AG04449 (cell line): ENCODE results near the gene CWH43.

Experiments used
- CTCF ChIA-PET: fragments of 350-600 bp; formaldehyde crosslinking; extraction: SDS; loops from one replicate; lab custom pipeline; 2021; ENCODE audit warnings: antibody characterized with exemption; lab: Yijun Ruan, JAX
- POLR2A ChIA-PET: fragments of 400-600, 350-600 bp; formaldehyde crosslinking; extraction: SDS; loops from one replicate; lab custom pipeline; 2020; ENCODE audit warnings: antibody characterized with exemption, inconsistent platforms; lab: Yijun Ruan, JAX
- DNase-seq: peaks from one replicate; pipeline ENCODE4 v3.0.0-alpha.2; 2010; ENCODE audit warnings: low read depth, low spot score
- H3K4me3 ChIP-seq: 2 replicates; pipeline ENCODE4 v1.5.1; 2011; ENCODE audit warnings: low read depth, mild to moderate bottlenecking, control low read depth, low read length
- CTCF ChIP-seq: IDR thresholded peaks from one replicate; pipeline ENCODE4 v1.5.1; 2011; ENCODE audit warnings: mild to moderate bottlenecking, moderate library complexity, low read length, control low read depth, inconsistent platforms; ENCODE audit not compliant: insufficient read depth; ENCODE audit errors: missing control alignments

CWH43 gene

DNA sequence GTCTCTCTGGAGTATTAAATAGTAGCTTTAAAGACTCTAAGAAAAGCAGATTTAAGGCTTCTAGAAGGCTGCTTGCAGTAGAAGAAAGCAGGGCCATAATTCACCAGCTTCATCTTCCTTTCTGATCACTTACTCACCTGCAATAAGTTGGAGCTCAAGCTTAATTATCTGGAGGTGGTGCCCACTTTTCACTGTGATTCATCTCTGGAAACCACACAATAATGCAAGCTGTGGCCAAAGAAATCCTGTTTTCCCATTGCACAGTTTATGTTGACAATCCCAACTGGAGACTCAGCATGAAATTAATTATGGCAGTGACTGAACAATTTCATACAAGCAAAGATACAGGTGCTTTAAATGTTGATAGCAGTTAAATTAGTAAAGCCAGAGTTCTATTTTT lies 14.7 kb downstream of the CWH43 start:
- no peak for TF ChIP-seq CTCF
- CTCF ChIA-PET = no interaction called here
- no peak overlapping the region for H3K4me3 ChIP-seq
- DNase-seq = no peak
- POLR2A ChIA-PET = no interaction called here

DNA sequence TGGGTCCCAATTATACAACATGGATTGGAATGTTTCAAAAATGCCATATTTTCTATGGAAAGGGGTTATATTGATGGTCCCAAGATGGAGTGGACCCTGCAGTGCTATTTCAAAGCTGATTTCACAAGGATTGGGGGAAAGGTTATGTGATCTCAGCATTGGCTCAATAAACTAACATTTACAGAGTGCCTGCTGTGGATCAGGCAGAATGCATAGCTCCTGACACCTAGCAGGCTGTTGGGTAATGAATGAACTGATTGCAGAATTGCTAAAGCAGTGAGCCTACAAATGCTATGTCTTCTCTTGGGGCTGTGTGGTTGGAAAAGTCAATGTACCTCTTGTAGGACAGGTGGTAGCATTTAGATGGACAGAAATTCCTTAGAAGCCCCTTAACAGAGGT lies 16.9 kb downstream of the CWH43 start:
- no peak for DNase-seq
- CTCF ChIA-PET = no interaction called here
- no peak overlapping the region for H3K4me3 ChIP-seq
- no peak for TF ChIP-seq CTCF
- POLR2A ChIA-PET = no interaction called here

DNA sequence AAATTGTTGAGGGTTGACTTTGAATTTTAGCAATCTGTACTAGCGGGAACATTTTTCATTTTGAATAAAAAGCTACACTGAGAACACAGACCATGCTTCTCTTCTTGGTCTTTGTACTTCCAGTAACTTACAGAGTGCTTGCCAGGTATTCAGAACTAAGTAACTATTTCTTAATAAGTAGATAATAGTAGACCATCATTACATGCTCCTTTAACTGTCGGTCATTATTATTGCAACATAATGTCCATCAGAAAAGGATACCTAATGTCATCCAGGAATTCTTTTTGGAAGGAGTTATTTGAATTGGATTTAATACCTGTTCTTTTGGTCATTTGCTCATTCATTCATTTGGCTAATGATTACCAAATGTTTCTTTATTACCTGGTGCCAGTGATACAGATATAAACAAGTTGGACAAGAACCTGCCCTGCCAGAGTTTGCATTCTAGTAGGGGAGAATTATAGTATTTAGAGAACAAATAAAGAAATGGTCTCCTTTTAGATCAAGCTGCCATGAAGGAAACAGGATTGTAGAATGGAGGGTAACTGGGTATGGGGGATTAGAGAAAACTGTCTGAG lies 32.7 kb downstream of the CWH43 start:
- TF ChIP-seq CTCF = no peak
- no peak overlapping the region for H3K4me3 ChIP-seq
- CTCF ChIA-PET = no interaction called here
- POLR2A ChIA-PET = no interaction called here
- DNase-seq = no peak

GRCh38 chr4:49032440-49033161 lies 46.5 kb downstream of the CWH43 start:
- POLR2A ChIA-PET = no interaction called here
- no peak overlapping the region for H3K4me3 ChIP-seq
- peak; percentile 61 for TF ChIP-seq CTCF
- CTCF ChIA-PET = interaction anchor here (1.0 kb wide), 1 partner anchor 9 kb away, joined by 3 read pairs; no protein-coding TSS in a partner anchor
- DNase-seq = no peak

DNA sequence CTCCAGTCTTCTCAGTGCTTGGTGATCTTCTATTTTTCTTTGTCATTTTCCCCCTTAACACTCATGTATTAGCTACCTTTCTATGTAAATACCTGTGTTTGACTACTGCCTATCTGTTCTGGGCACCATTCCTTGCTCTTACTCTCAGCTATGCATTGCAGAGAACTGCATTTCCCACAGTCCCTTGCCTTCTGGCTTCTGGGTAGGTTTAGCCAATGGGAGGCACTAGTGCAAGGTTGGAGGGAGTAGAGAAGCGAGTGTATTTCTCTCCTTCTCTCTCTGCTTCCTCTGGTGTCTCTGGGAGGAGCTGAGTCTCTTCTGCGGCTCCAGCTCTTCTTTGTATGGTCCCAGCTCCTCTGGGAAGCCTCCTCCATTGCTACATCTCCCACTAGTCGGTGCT lies 50.5 kb downstream of the CWH43 start:
- DNase-seq = no peak
- no peak overlapping the region for H3K4me3 ChIP-seq
- ChIA-PET CTCF (no interaction called here), POLR2A (no interaction called here)
- TF ChIP-seq CTCF = no peak

GRCh38 chr4:49044270-49044669 lies 58.2 kb downstream of the CWH43 start:
- ChIA-PET POLR2A (no interaction called here), CTCF (no interaction called here)
- H3K4me3 ChIP-seq = no peak overlapping the region
- no peak for DNase-seq
- TF ChIP-seq CTCF = no peak
